ENCODE results near the gene COG3. TPM values are rescaled to one million over a fixed set of nuclear protein-coding genes. Genes with fewer than 3 reads are reported as not detected.
A peak's percentile ranks its signal among the peaks of the same experiment; 100 is the strongest.

COG3 gene
- total and polyA plus RNA-seq, 2 of the 13 experiments (the other 11 are each of a cell fraction or from before 2014, with no cell fraction given) = 37.8 to 47.5 TPM

DNA sequence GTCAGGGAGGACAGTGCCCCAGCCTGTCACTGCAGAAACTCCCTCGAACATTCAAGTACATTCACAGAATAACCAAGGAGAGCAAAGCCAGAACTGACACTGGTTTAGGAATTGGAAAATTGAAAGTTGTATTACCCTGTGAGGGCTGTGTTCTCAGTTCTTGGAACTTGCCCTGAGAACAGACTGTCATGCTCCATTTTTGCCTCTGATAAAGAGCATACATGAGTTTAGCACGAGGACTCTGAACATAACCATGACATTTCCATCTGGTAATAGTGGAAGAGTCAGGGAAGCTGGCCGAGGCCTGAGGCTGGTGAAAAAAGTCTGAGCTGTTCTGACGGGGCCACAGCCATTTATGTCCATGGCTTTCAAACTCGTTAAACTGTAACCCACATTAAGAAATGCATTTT, 31.4 kb upstream of the COG3 start (continued):
- TF ChIP-seq, protein P1, sequence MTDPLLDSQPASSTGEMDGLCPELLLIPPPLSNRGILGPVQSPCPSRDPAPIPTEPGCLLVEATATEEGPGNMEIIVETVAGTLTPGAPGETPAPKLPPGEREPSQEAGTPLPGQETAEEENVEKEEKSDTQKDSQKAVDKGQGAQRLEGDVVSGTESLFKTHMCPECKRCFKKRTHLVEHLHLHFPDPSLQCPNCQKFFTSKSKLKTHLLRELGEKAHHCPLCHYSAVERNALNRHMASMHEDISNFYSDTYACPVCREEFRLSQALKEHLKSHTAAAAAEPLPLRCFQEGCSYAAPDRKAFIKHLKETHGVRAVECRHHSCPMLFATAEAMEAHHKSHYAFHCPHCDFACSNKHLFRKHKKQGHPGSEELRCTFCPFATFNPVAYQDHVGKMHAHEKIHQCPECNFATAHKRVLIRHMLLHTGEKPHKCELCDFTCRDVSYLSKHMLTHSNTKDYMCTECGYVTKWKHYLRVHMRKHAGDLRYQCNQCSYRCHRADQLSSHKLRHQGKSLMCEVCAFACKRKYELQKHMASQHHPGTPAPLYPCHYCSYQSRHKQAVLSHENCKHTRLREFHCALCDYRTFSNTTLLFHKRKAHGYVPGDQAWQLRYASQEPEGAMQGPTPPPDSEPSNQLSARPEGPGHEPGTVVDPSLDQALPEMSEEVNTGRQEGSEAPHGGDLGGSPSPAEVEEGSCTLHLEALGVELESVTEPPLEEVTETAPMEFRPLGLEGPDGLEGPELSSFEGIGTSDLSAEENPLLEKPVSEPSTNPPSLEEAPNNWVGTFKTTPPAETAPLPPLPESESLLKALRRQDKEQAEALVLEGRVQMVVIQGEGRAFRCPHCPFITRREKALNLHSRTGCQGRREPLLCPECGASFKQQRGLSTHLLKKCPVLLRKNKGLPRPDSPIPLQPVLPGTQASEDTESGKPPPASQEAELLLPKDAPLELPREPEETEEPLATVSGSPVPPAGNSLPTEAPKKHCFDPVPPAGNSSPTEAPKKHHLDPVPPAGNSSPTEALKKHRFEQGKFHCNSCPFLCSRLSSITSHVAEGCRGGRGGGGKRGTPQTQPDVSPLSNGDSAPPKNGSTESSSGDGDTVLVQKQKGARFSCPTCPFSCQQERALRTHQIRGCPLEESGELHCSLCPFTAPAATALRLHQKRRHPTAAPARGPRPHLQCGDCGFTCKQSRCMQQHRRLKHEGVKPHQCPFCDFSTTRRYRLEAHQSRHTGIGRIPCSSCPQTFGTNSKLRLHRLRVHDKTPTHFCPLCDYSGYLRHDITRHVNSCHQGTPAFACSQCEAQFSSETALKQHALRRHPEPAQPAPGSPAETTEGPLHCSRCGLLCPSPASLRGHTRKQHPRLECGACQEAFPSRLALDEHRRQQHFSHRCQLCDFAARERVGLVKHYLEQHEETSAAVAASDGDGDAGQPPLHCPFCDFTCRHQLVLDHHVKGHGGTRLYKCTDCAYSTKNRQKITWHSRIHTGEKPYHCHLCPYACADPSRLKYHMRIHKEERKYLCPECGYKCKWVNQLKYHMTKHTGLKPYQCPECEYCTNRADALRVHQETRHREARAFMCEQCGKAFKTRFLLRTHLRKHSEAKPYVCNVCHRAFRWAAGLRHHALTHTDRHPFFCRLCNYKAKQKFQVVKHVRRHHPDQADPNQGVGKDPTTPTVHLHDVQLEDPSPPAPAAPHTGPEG (CRISPR knock-in tag; IDR thresholded peaks at IDR 0.05) = no peak
- TF ChIP-seq SPEN (CRISPR knock-in tag; IDR thresholded peaks at IDR 0.05; ENCODE audit: low read depth) (peak; percentile 33; the same call in 1 of the 2 replicates), NPAS2 (CRISPR knock-in tag; IDR thresholded peaks at IDR 0.05; ENCODE audit: borderline replicate concordance) (no peak), ZMAT3 (CRISPR knock-in tag; conservative IDR thresholded peaks at IDR 0.05) (0 out of 2 replicates have a peak, but pooled peaks have one; percentile 44), RBFOX2 (IDR thresholded peaks at IDR 0.05; ENCODE audit: low read depth, low read length) (peak; percentile 82), ZNF747 (CRISPR knock-in tag; IDR thresholded peaks at IDR 0.05; ENCODE audit: borderline replicate concordance) (0 out of 2 replicates have a peak, but pooled peaks have one; percentile 42), ZNF275 (CRISPR knock-in tag; IDR thresholded peaks at IDR 0.05; ENCODE audit: borderline replicate concordance) (no peak), AKNA (CRISPR knock-in tag; IDR thresholded peaks at IDR 0.05; ENCODE audit: borderline replicate concordance) (no peak), FOXO1 (CRISPR knock-in tag; IDR thresholded peaks at IDR 0.05) (no peak), GLI4 (CRISPR knock-in tag; IDR thresholded peaks at IDR 0.05; ENCODE audit: borderline replicate concordance) (no peak)
- TF ChIP-seq, protein P2, sequence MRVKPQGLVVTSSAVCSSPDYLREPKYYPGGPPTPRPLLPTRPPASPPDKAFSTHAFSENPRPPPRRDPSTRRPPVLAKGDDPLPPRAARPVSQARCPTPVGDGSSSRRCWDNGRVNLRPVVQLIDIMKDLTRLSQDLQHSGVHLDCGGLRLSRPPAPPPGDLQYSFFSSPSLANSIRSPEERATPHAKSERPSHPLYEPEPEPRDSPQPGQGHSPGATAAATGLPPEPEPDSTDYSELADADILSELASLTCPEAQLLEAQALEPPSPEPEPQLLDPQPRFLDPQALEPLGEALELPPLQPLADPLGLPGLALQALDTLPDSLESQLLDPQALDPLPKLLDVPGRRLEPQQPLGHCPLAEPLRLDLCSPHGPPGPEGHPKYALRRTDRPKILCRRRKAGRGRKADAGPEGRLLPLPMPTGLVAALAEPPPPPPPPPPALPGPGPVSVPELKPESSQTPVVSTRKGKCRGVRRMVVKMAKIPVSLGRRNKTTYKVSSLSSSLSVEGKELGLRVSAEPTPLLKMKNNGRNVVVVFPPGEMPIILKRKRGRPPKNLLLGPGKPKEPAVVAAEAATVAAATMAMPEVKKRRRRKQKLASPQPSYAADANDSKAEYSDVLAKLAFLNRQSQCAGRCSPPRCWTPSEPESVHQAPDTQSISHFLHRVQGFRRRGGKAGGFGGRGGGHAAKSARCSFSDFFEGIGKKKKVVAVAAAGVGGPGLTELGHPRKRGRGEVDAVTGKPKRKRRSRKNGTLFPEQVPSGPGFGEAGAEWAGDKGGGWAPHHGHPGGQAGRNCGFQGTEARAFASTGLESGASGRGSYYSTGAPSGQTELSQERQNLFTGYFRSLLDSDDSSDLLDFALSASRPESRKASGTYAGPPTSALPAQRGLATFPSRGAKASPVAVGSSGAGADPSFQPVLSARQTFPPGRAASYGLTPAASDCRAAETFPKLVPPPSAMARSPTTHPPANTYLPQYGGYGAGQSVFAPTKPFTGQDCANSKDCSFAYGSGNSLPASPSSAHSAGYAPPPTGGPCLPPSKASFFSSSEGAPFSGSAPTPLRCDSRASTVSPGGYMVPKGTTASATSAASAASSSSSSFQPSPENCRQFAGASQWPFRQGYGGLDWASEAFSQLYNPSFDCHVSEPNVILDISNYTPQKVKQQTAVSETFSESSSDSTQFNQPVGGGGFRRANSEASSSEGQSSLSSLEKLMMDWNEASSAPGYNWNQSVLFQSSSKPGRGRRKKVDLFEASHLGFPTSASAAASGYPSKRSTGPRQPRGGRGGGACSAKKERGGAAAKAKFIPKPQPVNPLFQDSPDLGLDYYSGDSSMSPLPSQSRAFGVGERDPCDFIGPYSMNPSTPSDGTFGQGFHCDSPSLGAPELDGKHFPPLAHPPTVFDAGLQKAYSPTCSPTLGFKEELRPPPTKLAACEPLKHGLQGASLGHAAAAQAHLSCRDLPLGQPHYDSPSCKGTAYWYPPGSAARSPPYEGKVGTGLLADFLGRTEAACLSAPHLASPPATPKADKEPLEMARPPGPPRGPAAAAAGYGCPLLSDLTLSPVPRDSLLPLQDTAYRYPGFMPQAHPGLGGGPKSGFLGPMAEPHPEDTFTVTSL (CRISPR knock-in tag; IDR thresholded peaks at IDR 0.05; ENCODE audit: borderline replicate concordance) = no peak; the same call in 1 of the 2 replicates
